Thyroid gland (tissue), 4 donors: ENCODE data around the gene BCL7C.
A peak's percentile ranks its signal among the peaks of the same experiment; 100 is the strongest.

Experiments
- POLR2A ChIP-seq, 2 donors: fragments of 450-650 bp; IDR thresholded peaks; one replicate each; pipeline ENCODE4 v1.6.1; 2017; ENCODE audit warnings: antibody characterized with exemption in 2 of 2, mild to moderate bottlenecking in 2 of 2, moderate library complexity in 1 of 2
- TF ChIP-seq, protein P1 (sequence below), 6 experiments: fragments of 200-600 bp in 3 of 6; fragments of 450-650 bp in 3 of 6; sonication (generic) in 3 of 6; IDR thresholded peaks; one replicate each; pipeline ENCODE4 v1.5.1; 2016 to 2019; ENCODE audit warnings: antibody characterized with exemption in 6 of 6, mild to moderate bottlenecking in 2 of 6, inconsistent platforms in 1 of 6, moderate library complexity in 1 of 6

DNA sequence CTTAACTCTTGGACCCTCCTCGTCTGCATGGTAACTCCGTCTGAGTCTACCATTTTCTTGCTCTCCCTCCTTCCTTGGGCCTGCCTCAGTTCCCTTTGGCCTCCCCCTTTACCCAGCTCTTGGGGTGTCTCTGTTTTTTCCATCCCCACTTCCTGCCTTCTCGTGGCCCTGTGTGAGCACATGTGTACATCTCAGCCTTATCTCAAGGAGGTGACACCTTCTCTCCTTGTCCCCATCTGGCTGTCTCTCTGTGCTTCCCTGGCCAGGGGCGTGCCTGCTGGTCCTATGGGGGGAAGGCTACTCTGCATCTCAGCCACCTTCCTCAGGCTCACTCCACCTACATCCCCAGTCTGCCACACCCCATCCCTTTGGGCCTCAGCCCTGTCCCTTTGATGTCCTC is 9.1 kb upstream of the BCL7C start:
- TF ChIP-seq, protein P1, sequence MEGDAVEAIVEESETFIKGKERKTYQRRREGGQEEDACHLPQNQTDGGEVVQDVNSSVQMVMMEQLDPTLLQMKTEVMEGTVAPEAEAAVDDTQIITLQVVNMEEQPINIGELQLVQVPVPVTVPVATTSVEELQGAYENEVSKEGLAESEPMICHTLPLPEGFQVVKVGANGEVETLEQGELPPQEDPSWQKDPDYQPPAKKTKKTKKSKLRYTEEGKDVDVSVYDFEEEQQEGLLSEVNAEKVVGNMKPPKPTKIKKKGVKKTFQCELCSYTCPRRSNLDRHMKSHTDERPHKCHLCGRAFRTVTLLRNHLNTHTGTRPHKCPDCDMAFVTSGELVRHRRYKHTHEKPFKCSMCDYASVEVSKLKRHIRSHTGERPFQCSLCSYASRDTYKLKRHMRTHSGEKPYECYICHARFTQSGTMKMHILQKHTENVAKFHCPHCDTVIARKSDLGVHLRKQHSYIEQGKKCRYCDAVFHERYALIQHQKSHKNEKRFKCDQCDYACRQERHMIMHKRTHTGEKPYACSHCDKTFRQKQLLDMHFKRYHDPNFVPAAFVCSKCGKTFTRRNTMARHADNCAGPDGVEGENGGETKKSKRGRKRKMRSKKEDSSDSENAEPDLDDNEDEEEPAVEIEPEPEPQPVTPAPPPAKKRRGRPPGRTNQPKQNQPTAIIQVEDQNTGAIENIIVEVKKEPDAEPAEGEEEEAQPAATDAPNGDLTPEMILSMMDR (IDR thresholded peaks at IDR 0.05): peak in 1 of 6 experiments; percentile 6
- no peak for TF ChIP-seq POLR2A (IDR thresholded peaks at IDR 0.05)
